Measurements from ENCODE around the gene ZNF580. TPM values are rescaled to one million over a fixed set of nuclear protein-coding genes. Genes with fewer than 3 reads are reported as not detected.
A peak's percentile ranks its signal among the peaks of the same experiment; 100 is the strongest.

ZNF580 gene
- total RNA-seq, 1 donor from 2014 or later = 163 TPM

DNA sequence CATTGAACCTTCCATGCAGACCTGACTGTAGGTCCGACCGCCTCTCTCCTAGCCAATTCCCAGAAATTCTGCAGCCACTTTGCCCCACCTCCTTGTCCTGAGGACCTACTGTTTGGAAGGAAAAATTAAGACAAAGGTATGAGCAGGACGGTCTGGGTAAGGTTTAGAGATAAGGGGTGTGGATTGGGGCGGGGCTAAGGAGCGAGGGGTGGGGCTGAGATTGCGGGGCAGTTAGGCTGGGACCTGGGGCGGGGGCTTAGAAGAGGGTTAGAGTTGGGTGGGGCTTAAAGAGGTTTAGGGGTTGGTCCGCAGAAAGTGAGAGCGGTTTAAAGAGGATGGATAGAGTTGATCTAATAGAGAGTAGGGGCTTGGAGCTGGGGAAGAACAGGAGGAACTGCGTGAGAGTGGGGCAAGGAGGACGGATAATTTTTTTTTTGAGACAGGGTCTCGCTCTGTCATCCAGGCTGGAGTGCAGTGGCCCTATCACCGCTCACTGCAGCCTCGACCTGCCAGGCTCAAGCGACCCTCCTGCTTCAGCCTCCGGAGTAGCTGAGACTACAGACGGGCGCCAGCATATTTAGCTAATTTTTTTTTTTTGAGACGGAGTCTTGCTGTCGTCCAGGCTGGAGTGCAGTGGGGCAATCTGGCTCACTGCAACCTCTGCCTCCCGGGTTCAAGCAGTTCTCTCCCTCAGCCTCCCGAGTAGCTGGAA lies 37.1 kb upstream of the ZNF580 start:
- Histone ChIP-seq H3K9me3 (no peaks in the 10 kb centered on the region), H3K4me1 (peaks cover 3 to 13% of the 10 kb centered on the region in 2 donors), H3K36me3 (peaks cover 0 to 3% of the 10 kb centered on the region in 2 donors), H3K27ac (peak overlapping the region; percentile 92 to 98), H3K4me3 (peak overlapping the region in 1 of 2 donors; percentile 91), H3K27me3 (no peaks in the 10 kb centered on the region)
- DNase-seq (ENCODE audit: low spot score in 2 of 2) = no peak
- TF ChIP-seq, protein P1, sequence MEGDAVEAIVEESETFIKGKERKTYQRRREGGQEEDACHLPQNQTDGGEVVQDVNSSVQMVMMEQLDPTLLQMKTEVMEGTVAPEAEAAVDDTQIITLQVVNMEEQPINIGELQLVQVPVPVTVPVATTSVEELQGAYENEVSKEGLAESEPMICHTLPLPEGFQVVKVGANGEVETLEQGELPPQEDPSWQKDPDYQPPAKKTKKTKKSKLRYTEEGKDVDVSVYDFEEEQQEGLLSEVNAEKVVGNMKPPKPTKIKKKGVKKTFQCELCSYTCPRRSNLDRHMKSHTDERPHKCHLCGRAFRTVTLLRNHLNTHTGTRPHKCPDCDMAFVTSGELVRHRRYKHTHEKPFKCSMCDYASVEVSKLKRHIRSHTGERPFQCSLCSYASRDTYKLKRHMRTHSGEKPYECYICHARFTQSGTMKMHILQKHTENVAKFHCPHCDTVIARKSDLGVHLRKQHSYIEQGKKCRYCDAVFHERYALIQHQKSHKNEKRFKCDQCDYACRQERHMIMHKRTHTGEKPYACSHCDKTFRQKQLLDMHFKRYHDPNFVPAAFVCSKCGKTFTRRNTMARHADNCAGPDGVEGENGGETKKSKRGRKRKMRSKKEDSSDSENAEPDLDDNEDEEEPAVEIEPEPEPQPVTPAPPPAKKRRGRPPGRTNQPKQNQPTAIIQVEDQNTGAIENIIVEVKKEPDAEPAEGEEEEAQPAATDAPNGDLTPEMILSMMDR (IDR thresholded peaks at IDR 0.05) = no peak
- intact Hi-C loops (cut with DNase I) = loop anchor here (10.0 kb wide), 1 partner anchor 319 kb away; the partner anchor contains the start of genes BRSK1 and HSPBP1

DNA sequence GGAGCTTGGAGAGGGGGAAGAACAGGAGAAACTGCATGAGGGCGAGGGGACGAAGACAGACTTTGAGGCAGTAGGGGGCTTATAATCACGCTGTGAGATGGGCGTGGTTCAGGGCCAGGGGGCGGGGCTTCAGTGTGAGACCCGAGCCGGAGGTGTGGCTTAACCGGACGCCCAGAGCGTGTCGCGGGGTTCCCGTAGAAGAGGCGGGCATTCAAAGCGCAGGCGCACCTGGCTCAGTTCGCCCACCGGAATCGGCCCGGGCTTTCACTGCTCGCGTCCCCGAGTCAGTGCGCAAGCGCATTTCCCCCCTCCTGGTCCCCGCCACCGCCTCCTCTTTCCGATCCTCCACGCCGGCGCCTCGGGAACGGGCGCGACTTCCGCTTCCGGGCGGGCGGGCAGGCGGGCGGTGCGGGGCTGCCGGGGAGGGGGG lies 35.6 kb upstream of the ZNF580 start:
- no peaks in the 10 kb centered on the region for H3K27me3 ChIP-seq
- H3K4me3 ChIP-seq = peak overlapping the region; percentile 91 to 93
- H3K9me3 ChIP-seq = no peaks in the 10 kb centered on the region
- TF ChIP-seq, protein P1 (IDR thresholded peaks at IDR 0.05) = no peak
- peak overlapping the region; percentile 92 to 98 for H3K27ac ChIP-seq
- DNase-seq (ENCODE audit: low spot score in 2 of 2) = peak; percentile 89 to 98
- intact Hi-C loops (cut with DNase I) = loop anchor here (1.0 to 10.0 kb wide), 3 partner anchors 19 to 320 kb away; partner anchors contain the start of genes BRSK1, HSPBP1 and ZNF784
- H3K4me1 ChIP-seq = peaks cover 3 to 13% of the 10 kb centered on the region in 2 donors
- peaks cover 0 to 12% of the 10 kb centered on the region in 2 donors for H3K36me3 ChIP-seq

DNA sequence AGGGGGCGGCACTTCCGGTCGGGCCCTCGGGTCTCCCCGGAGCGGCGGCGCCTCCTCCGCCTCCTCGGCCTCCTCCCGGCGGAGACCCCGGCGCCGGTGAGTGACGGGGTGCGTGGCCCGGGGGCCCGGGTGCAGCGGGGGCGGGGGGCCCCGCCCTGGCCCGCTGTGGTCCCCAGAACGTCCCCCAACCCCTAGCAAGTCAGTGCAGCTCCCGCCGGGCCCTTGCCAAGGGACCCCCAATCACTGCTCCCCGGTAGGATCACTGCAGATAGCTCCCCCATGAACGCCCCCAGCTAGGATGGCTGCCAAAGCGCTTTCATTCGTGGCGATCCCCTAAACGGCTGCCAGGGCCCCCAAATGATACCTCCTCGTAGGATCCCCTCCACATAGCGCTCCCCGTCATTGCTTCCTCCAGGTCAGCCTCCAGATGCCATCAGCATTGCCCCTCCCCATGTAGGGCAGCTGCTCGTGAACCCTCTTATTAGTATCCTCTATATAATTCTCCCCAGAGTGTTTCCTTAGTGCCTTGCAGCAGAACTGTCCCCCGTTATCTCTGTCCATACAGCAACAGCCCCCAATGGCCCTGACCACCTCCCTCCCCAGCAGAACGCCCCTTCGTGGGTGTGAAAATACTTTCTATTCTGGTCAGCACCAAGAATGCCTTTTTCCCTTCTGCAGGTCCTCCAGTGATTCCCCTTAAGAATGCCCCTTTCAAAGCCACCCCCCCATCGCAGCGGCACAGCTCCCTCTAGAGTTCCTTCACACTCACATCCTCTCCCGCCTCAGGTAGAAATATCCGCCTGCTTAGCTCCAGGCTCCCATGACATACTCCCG lies 34.9 kb upstream of the ZNF580 start, which contains the start of gene ZNF865:
Gene ZNF865, plus strand, starts transcription at position 11 of the 834 bp plus-strand sequence. CDS start 7,972 bp downstream, outside the sequence.
- Histone ChIP-seq H3K4me1 (peaks cover 3 to 13% of the 10 kb centered on the region in 2 donors), H3K9me3 (no peaks in the 10 kb centered on the region), H3K27ac (peak within 1 kb of the TSS; percentile 92 to 98), H3K36me3 (peaks cover 0 to 17% of the 10 kb centered on the region in 2 donors), H3K27me3 (no peaks in the 10 kb centered on the region), H3K4me3 (peak within 1 kb of the TSS; percentile 91 to 93)
- peak in 1 of 2 donors; percentile 85 for DNase-seq (ENCODE audit: low spot score in 2 of 2)
- intact Hi-C loops (cut with DNase I) = loop anchor here (1.0 to 10.0 kb wide), 3 partner anchors 18 to 321 kb away; partner anchors contain the start of genes BRSK1, HSPBP1 and ZNF784
- TF ChIP-seq, protein P1 (IDR thresholded peaks at IDR 0.05) = peak; percentile 69 to 72 (median 70)

DNA sequence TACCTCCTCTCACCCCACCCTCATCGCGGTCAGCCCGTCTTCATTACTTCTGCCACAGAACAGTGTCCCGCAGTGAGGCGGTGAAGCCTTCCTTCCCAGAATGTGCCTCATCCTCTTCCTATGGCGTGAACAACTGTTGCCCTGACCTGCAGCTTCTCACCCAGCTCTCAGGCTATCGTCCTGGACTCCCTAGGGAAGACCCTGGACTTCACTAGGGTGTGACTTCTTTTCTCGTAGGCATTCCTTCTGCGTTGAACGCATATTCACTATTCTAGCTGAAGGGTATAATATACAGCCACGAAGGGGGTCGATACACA lies 34.4 kb upstream of the ZNF580 start:
- Histone ChIP-seq H3K36me3 (peaks cover 0 to 17% of the 10 kb centered on the region in 2 donors), H3K9me3 (no peaks in the 10 kb centered on the region), H3K27ac (peak overlapping the region; percentile 92 to 98), H3K27me3 (no peaks in the 10 kb centered on the region), H3K4me1 (peaks cover 3 to 13% of the 10 kb centered on the region in 2 donors), H3K4me3 (peak overlapping the region; percentile 91 to 93)
- TF ChIP-seq, protein P1 (IDR thresholded peaks at IDR 0.05) = no peak
- intact Hi-C loops (cut with DNase I) = loop anchor here (10.0 kb wide), 1 partner anchor 322 kb away; the partner anchor contains the start of genes BRSK1 and HSPBP1
- DNase-seq (ENCODE audit: low spot score in 2 of 2) = no peak

DNA sequence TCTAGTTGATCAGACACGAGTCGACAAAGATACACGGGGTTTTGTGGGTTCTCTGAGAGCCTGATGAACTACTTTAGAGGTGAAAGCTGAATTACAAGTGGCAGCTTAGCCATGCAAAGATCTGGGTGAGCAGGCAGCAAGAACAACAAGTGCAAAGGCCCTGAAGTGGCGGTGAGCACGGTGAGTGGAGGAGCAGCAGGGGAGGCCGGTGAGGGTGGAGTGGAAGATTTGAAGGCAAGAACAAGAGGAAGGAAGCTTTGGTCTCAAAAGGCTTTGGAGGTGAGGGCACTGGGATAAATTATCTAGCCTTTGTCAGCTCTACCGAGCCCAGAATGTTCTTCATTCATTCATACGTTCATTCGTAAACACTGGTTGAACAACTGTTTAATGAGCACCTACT lies 34.0 kb upstream of the ZNF580 start:
- Histone ChIP-seq H3K27me3 (no peaks in the 10 kb centered on the region), H3K4me3 (peak overlapping the region; percentile 91 to 93), H3K9me3 (no peaks in the 10 kb centered on the region), H3K27ac (peak overlapping the region; percentile 92 to 98), H3K4me1 (peaks cover 3 to 13% of the 10 kb centered on the region in 2 donors), H3K36me3 (peaks cover 0 to 17% of the 10 kb centered on the region in 2 donors)
- no peak for DNase-seq (ENCODE audit: low spot score in 2 of 2)
- intact Hi-C loops (cut with DNase I) = loop anchor here (10.0 kb wide), 1 partner anchor 322 kb away; the partner anchor contains the start of genes BRSK1 and HSPBP1
- TF ChIP-seq, protein P1 (IDR thresholded peaks at IDR 0.05) = no peak

Data from ascending aorta (tissue), 2 donors.